ENCODE data around the gene XIRP2. TPM values are rescaled to one million over a fixed set of nuclear protein-coding genes. Genes with fewer than 3 reads are reported as not detected.

The XIRP2 gene
- total and polyA plus RNA-seq, 2 of the 8 experiments (the other 6 are each of a cell fraction or from before 2014, with no cell fraction given): 0.11 TPM; not detected in 1

DNA sequence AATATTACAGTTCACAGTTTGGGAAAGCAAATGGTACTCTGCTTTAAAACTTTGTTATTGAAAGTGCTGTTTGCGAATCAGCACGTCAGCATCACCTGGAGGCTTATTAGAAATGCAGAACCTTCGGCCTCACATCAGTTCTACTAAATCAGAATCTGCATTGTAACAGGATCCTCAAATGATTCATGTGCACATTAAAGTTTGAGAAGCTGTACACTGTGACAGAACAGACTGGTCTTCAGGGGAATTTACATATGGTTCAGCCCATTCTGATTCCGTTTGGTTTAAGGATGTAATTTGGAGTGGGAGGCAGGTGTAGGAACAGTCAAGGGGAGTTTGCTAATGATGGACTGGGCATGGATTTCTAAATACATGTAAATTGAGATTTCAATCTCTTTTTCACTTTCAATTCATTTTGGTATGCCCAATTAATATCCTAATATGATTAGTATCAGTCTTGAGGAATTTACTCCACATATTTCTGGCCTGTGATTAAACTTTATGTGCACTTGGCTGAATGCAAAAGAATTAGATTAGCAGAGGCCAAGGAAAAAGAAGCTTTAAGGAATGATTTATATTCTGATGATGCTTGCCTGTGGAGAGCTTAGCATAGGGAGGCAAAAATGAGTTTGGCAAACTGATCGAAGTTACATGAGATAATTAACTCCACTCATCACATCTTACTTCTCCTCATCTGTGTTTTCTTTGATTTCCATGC lies 248.8 kb downstream of the XIRP2 start:
- Histone ChIP-seq H2BK12ac (ENCODE audit: low read depth, low read length) (no peak overlapping the region), H3K4ac (replicated peaks; ENCODE audit: insufficient read length, low read depth, low read length) (no peak overlapping the region), H3K4me1 (replicated peaks in 1 of 4; ENCODE audit: control insufficient read depth in 3 of 4, insufficient read depth in 4 of 4, low read length in 3 of 4) (no peaks in the 10 kb centered on the region), H3K27me3 (replicated peaks in 1 of 4; ENCODE audit: control insufficient read depth in 3 of 4, extremely low read depth in 1 of 4, insufficient read depth in 3 of 4, low read length in 3 of 4) (peaks cover 0 to 1% (median 0%) of the 10 kb centered on the region in 4 experiments; a peak in 1 of 7 replicates), H2BK120ac (replicated peaks; ENCODE audit: low read depth, low read length) (no peak overlapping the region), H3K4me3 (ENCODE audit: extremely low read depth in 1 of 4, insufficient read depth in 2 of 4, low read depth in 3 of 4, low read length in 4 of 4) (no peak overlapping the region), H3K23me2 (ENCODE audit: low read depth, low read length) (no peaks in the 10 kb centered on the region), H2BK20ac (ENCODE audit: low read length) (no peak overlapping the region), H2BK15ac (ENCODE audit: low read length) (no peak overlapping the region), H3K79me1 (ENCODE audit: low read depth, low read length) (no peaks in the 10 kb centered on the region), H4K8ac (ENCODE audit: extremely low read depth, insufficient read depth, low read length) (no peak overlapping the region), H3K14ac (ENCODE audit: insufficient read length) (no peak overlapping the region), H4K20me1 (replicated peaks in 1 of 2; ENCODE audit: control insufficient read depth in 1 of 2, insufficient read depth in 2 of 2, low read length in 2 of 2) (no peaks in the 10 kb centered on the region), H2AK5ac (ENCODE audit: low read depth, low read length) (no peak overlapping the region), H3K23ac (ENCODE audit: insufficient read length) (no peak overlapping the region), H4K5ac (ENCODE audit: insufficient read length, low read depth, low read length) (no peak overlapping the region), H3K27ac (ENCODE audit: low read depth, low read length) (no peak overlapping the region), H2AFZ (ENCODE audit: low read length) (no peak overlapping the region), H3K9ac (replicated peaks in 1 of 4; ENCODE audit: extremely low read depth in 1 of 4, low read depth in 3 of 4, low read length in 3 of 4) (peak overlapping the region in 1 of 4 experiments; percentile 34; a peak in 1 of 7 replicates), H3K9me3 (ENCODE audit: insufficient read depth in 2 of 2, low read depth in 1 of 2, low read length in 1 of 2) (no peaks in the 10 kb centered on the region), H2BK5ac (ENCODE audit: low read depth, low read length) (no peak overlapping the region), H4K91ac (replicated peaks; ENCODE audit: insufficient read length, low read length) (no peak overlapping the region), H3K79me2 (ENCODE audit: control insufficient read depth in 1 of 2, insufficient read depth in 2 of 2, low read length in 2 of 2) (no peaks in the 10 kb centered on the region), H3K56ac (replicated peaks; ENCODE audit: insufficient read length, low read depth, low read length) (no peak overlapping the region), H3K18ac (ENCODE audit: extremely low read depth, low read length) (no peak overlapping the region), H3K4me2 (ENCODE audit: insufficient read depth in 1 of 2, low read depth in 2 of 2, low read length in 2 of 2) (no peak overlapping the region), H3K36me3 (ENCODE audit: control insufficient read depth in 2 of 4, insufficient read depth in 4 of 4, low read length in 3 of 4) (no peaks in the 10 kb centered on the region)
- FAIRE-seq (no peak), DNase-seq (ENCODE audit: low read depth in 1 of 2, low spot score in 2 of 2) (no peak)
- POLR2A ChIA-PET (ENCODE audit: partially characterized antibody): no interaction called here
- CTCF ChIA-PET (ENCODE audit: partially characterized antibody): interaction anchor here (1.0 to 1.4 kb wide), 2 partner anchors 11 to 127 kb away, joined by 3 read pairs; no protein-coding TSS in a partner anchor
- WGBS, 2 experiments (ENCODE audit: extremely low coverage in 1 of 2, insufficient coverage in 1 of 2, insufficient read length in 1 of 2, insufficient replicate concordance in 2 of 2, low coverage in 1 of 2, low lambda C conversion rate in 2 of 2, missing lambda C conversion rate in 1 of 2): 83% methylated on average over 5 of the region's 5 CpGs; no CpG with 5 or more reads in 1 of the 2 experiments
- TF ChIP-seq SP4 (IDR thresholded peaks at IDR 0.05; ENCODE audit: low read length): no peak
- TF ChIP-seq EGR1 (IDR thresholded peaks at IDR 0.05; ENCODE audit: borderline replicate concordance, low read depth, low read length): no peak
- no peak for TF ChIP-seq TEAD4 (IDR thresholded peaks at IDR 0.05; ENCODE audit: low read depth, low read length)
- TF ChIP-seq ZNF274 (IDR thresholded peaks at IDR 0.05; ENCODE audit: borderline replicate concordance, extremely low read depth, low read length): no peak
- TF ChIP-seq CEBPB (IDR thresholded peaks at IDR 0.05; ENCODE audit: low read depth, low read length): no peak
- no peak for TF ChIP-seq RBBP5 (IDR thresholded peaks at IDR 0.05; ENCODE audit: borderline replicate concordance, low read depth, low read length)
- no peak for TF ChIP-seq BCL11A (IDR thresholded peaks at IDR 0.05; ENCODE audit: low read depth in 2 of 2, low read length in 2 of 2)
- TF ChIP-seq SIN3A (conservative IDR thresholded peaks at IDR 0.05 in 1 of 2, IDR thresholded peaks at IDR 0.05 in 1 of 2; ENCODE audit: low read depth in 1 of 2, low read length in 2 of 2): no peak
- TF ChIP-seq KDM5A (IDR thresholded peaks at IDR 0.05; ENCODE audit: low read length): no peak
- no peak for TF ChIP-seq MAX (IDR thresholded peaks at IDR 0.05)
- no peak for TF ChIP-seq MAFK (IDR thresholded peaks at IDR 0.05; ENCODE audit: low read depth, low read length)
- TF ChIP-seq SP1 (IDR thresholded peaks at IDR 0.05; ENCODE audit: low read depth, low read length): no peak

All from H1 (cell line).